T-helper 9 cell (primary cell): ENCODE measurements around the gene ZIC5.

ENCODE experiments used
- DNase-seq: peaks from one replicate; pipeline ENCODE4 v3.0.0-alpha.2; 2020

Gene ZIC5

DNA sequence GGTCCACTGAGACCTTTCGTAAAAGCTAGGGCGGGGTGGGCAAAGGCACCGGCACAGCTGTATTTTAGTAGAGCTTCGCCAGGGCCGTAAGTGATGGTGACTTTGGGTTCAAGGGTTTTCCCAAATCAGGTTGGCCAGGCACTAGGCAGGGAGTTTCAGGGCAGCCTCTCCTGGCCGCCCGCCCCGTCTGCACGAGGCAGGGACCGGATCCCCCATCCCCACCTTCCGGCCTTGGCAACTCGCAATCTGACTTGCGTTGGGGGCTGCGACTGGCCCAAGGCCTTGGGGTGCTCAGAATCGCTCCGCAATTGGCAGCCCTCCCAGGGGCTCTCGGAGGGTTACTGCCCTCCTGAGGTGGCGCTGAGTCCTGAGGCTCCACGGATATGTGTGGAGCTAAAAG is 4.1 kb upstream of the ZIC5 start:
- no peak for DNase-seq

GRCh38 chr13:99974939-99975561 is 3.5 kb upstream of the ZIC5 start:
- no peak for DNase-seq

GRCh38 chr13:99974296-99974938 is 2.9 kb upstream of the ZIC5 start:
- no peak for DNase-seq

DNA sequence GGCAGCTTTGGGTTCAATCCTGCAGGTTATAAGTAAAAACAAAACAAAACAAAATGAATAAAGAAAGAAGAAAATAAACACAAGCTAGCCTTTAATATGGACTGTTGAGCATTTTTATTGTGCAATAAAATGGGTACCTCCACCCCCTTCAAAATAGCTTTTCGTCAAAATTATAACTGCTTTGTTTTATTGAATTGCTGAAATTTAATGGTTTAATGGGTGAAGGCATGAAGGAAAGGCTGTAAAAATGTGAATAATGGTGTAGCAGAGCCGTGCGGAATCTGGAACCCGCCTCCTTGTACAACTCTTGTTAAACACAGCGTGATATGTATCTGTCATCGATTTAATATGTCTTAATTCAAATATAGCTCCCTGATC is 2.2 kb upstream of the ZIC5 start:
- no peak for DNase-seq

DNA sequence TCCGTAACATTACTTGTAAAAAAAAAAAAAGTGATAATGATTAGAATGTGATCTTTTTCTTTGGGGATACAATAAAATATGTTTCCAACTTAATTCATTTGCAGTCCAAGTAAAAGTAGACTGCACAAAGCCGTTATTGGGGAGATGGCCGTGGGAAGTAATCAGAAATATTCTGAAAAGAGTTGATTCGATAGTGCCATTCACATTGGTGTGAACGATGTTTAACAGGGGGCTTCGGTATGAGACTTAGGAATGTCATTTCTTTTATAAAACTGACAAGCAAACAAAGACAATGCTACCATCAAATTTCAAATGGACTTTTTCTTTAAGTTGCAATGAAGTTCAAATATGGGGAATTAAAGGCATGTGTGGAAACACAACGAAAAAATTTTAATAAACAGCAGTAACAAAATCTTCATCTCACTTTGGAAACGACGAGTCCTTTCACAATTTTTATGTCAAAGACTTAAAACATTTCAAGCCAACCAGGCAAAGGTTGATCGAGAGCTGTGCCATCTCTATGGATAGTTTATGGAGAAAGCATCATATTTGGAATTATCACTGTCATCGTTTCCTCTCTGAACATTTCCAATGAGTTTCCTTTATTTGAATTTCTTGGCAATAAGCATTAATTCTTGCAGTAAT is 1.7 kb upstream of the ZIC5 start:
- DNase-seq, result no peak

DNA sequence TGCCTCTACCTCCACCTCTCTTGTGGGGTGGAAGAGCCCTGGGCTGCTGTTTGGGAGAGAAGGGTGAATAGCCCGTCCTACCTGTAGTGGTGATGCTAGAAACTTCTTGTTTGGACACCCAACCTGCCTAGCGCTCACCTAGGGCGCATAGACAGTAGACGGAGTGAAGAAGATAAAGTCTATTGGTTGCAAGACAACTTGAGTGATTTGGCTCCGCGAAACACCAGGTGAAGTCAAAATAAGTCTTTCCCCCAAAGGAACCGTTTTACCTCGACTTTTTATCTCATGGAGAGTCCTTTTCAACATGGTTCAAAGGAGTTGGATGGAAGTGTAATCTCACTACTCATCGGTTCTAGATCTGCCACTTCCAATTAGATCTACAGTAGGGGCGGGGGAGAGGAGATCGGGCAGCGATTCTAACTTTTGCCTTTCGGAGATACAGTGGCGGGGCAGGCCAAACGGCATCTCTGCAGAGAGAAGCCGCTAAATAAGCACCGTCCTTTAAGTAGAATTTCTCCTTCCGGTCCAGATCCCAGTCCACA is 694 bp upstream of the ZIC5 start:
- DNase-seq, result no peak

DNA sequence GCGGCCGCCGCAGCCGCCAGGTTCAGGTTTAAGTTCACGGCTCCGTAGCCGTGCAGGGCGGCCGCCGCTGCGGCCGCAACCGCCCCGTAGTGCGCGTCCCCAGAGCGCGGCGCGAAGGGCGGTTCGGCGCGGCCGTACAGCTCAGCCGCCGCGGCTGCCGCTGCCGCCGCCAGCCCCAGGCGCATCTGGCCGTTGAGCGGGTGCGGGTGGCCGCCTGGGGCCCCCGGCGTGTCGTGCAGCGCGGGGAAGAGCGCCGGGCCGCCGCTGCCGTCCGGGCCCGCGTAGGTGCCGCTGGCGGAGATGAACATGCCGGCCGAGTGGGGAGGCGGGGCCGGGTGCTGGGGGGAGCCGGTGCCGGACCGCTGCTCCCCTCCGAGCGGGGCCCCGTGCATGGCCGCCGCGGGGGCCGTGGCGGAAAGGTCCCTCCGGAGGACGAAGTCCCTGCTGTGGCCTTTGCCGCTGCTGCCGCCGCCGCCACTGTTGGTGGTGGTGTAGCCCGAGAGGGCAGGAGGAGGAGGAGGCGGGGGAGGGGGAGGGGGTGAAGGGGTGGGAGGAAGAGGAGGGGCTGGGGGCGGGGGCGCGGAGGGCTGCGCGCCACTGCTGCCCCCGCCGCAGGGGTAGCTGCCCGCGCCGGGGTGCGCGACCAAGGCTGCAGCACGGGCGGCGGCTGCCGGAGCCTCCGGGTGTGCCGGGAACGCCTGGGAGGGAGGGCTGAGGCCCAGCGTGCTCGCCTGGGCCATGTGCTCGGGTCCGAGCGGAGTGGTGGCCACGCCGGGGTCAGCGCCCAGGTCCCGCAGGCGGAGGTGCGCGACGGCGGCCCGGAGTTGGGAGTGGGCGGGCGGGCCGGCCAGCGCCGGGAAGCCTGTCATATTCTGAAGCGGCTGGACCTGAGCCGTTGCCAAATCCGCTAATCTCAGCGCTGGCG is 654 bp downstream of the ZIC5 start:
- no peak for DNase-seq

DNA sequence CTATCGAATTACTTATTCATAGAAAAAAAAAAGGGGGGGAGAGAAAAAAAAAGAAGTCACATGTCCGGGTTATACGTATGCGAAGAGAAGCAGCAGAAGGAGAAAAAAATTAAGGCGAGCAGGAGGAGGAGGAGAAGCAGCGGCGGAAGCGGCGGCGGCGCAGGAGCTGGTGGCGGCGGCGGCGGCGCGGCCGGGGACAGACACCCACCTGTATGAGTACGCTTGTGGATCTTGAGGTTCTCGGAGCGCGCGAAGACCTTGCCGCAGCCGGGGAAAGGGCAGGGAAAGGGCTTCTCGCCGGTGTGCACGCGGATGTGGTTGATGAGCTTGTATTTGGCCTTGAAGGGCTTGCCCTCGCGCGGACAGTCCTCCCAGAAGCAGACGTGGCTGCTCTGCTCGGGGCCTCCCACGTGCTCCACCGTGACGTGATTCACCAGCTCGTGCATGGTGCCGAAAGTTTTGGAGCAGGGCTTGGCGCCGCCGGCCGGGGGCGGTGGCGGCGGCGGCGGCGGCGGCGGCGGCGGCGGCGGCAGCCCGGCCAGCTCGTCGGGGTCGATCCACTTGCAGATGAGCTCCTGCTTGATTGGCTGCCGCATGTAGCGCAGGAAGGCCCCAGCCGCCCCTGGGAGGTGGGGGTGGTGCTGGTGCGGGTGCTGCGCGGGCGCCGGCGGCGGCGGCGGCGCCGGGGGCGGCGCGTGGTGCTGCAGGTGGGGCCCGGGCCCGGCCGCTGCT is 1.5 kb downstream of the ZIC5 start:
- no peak for DNase-seq

DNA sequence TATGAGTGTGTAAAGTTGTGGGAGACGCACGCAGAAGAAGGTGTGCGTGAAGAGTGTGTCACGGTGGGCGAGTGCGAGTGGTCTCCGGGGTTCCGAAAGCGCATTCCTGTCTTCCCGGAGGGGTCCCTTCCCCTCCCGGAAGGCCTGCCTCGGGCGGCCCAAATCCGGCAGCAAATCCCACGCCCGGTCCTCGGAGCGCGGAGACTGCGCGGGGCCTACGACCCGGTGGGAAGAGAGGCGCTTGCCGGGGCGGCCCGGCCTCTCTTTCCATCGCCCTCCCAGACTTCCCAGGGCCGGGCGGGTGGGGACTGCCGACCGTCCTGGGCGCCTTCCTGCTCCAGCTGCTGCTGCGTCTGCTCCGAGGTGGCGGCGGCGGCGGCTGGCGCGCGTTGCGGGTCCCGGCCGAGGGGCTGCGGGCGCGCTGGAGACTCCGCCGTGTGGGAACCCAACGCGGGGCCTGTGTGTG is 2.1 kb downstream of the ZIC5 start:
- no peak for DNase-seq

DNA sequence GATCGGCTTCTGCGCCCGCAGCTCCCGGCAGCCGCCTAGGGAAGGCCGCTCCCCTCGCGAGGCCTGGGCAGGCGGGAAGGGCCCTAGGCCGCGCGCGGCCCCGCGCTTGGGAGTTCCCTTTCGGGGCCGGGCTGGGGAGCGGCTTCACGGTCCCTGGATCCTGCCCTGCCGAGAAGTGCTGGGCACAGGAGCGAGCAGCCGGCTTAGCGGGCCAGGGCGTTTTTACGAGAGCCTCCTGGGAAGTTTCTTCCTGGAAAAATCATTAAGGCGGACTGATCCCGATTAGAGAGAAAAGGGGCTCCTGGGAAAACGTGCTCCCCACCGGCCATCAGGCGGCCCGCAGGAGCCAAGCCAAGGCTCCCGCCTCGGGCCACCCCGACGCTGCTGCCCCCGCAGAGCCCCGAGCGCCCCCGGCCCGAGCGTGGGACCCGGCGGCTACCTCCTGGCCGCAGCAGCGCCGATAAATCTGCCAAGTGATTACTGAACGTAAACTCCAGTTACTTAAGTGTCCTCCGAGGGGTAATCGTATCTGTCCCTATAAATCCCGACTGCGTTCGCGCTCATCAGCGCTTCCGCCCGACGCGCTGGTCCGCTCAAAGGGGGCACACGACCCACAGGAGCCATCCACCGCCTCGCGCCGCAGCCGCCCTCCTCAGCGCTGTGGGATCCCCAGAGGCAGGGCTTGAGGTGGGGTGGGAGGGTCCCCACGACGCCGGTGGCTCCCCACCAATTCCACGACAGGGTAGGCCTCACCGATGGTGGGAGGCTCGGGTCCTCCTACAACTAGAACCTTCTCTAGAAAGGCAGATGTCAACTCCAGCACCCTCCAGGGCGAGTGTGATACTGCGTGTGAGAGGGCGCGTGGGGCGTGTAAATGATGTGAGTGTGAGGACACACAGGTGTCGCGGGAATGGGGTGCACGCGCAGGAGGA is 2.8 kb downstream of the ZIC5 start:
- no peak for DNase-seq

DNA sequence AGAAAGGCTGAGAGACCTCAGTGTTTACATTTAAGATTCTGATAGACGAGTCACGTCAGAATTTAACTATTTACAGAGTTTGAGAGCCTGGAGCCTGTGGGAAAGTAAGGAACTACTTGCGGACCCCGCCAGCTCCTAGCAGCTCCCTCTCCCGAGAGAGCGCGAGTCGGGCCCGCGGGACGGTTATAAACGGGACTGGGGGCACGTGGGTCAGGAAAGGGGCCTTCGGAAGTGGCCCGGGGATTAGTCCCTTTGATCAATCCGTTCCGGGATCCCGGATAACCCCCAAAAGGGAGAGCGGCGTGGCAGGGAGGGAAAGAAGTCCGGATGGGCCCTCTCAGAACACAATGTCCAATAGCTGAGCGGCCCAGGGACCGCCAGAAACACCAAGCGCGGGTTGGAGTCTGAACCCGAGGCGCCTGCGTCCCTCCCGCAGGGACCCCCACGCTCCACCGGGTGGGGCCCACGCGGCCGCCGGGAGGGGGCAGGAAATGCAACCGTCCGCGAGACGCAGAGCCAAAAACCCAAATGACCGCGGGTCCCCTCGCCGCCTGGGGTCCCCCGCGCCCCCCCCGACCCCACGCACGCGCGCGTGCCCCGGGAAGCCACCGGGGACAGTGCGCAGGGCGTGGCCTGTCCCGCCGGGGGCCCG is 3.6 kb downstream of the ZIC5 start:
- DNase-seq, result no peak

GRCh38 chr13:99967498-99967868 is 4.1 kb downstream of the ZIC5 start:
- DNase-seq, result no peak

DNA sequence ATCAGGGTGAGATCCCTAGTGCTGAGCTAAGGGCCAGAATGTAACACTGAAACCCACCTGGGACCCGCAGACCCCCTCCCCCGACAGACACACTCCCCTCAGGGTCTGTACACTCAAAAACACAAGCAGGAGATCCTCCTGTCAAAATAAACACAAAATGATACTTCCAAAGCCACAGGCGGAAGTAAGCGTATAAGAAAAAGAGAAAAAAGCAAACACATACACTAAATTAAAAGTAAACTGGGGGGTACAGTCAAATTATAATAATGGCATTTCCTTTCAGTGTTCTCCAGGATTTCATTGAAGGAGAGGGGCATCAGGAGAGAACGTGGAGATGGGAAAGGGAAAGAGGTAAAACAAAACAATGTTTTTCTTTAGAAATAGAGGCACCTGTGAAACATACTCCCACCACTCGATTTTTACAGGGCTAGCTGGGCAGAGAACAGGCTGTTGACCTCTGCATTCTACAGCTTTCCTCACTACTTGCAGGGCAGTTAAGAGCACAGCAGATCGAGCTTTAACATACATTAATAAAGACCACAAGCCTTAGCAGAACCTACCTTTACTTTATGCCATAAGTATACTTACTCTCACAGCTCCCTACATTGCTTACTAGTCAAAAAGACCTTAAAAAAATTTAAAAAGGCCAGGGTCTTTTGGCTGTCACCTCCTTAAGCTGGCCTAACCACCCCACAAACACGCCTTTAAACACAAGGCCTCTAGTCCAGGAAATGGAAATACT is 5.3 kb downstream of the ZIC5 start:
- DNase-seq, result no peak

DNA sequence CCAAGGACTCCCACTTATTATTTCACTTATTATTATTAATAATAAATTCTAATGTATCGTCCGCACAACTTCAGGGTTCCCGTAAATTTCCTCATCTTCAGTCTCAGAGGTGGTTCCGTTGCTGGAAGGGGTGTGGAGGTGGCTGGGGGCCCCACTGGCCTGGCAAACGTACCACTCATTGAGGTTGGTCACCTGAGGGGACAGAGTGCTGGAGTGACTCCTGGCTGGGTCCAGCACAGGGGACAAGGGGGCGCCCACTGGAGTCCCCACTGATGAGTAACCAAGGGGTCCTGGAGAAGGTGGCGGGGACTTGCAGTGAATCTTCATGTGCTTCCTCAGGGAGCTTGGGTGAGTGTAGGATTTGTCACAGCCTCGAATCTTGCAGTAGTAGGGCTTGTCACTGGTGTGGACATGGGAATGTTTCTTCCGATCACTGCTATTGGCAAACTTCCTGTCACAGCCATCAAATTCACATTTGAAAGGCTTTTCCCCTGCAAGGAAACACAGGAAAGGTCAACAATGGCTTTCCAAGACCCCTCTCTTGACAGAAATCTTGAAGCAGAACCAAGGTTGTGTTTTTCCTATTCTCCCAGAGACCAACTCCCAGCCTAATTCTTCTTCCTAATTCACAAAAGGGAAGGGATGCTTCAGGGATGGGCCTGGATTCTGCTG is 6.1 kb downstream of the ZIC5 start:
- DNase-seq, result no peak

GRCh38 chr13:99963816-99964339 is 7.7 kb downstream of the ZIC5 start:
- DNase-seq, result no peak

GRCh38 chr13:99962242-99962641 is 9.3 kb downstream of the ZIC5 start:
- DNase-seq, result no peak

DNA sequence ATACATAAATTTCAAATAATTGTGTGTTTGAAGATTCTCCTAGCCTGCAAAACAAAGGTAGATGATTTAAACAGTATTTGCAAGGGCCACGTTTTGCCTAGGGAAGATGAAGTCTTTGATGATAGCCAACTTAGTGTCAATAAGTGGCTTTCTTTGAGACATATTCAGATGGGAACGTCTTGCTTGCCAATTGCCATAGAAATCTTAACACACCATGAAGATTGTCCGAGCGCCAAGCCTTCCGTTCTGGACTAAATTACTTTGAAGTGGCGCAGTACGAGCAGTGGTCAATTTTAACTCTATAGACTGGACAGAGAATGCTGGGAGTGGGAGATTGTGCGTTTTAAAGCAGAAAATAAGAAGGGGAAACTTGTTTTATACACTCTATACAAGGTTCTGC is 9.9 kb downstream of the ZIC5 start:
- no peak for DNase-seq

DNA sequence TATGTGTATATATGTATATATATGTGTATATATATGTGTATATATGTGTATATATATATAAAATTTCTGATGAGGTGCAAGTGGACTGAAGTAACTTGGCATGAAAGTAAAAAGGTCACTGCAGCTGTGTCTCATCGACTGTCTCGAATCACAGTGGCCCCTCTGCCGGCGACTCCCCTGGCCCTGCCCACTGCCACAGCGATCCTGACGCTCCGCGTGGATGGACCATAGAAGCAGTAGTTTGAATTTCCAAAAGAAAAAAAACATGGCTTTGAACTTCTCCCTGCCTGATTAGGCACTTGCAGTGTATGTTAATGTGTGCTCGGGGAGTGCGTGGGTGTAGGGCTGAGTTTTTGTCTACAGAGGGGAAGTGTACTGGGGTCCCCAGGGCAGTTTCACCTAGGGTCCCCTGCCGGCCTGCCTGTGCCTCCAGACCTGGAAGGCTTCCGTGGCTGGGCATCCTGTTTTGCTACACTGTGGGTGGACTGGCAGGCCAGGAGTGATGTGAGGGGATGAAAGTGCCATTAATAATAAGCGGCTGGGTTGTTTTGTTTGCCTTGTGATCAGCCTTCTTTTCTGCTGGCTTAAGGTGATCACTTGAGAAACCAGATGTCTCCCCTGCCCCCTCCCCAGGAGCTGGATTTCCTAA is 10.8 kb downstream of the ZIC5 start:
- DNase-seq, result no peak
